Heart left ventricle (tissue), 16 donors: ENCODE results near the gene ALX3. TPM values are rescaled to one million over a fixed set of nuclear protein-coding genes. Genes with fewer than 3 reads are reported as not detected.
"Not testable (repeated sequence)": the region's sequence is repeated elsewhere in the genome, so short reads cannot be mapped to it uniquely, and the experiment has no call there.

Experiments
- ATAC-seq, 4 donors: fragments of 200-7000 bp; cut with Tn5 transposase; one replicate each; pipeline ENCODE4 v1.9.1; 2020 to 2022; ENCODE audit warnings: moderate library complexity in 4 of 4, mild to moderate bottlenecking in 3 of 4, moderate number of reproducible peaks in 1 of 4
- DNase-seq, 5 donors: peaks; one replicate each; pipeline ENCODE4 v3.0.0-alpha.2; 2020
- H3K27ac ChIP-seq, 12 donors: fragments of 200-600 bp; sonication (generic) in 4 of 12; one replicate each; pipeline versions ENCODE4 v1.5.0 to v1.8.0; 2016 to 2022; ENCODE audit warnings: mild to moderate bottlenecking in 2 of 12
- H3K27me3 ChIP-seq, 9 donors: fragments of 200-600 bp; sonication (generic) in 2 of 9; one replicate each; pipeline versions ENCODE4 v1.5.1 to v1.8.0; 2016 to 2022; ENCODE audit warnings: mild to moderate bottlenecking in 3 of 9
- H3K36me3 ChIP-seq, 9 donors: fragments of 200-600 bp; sonication (generic) in 2 of 9; one replicate each; pipeline versions ENCODE4 v1.5.0 to v1.8.0; 2018 to 2022; ENCODE audit warnings: mild to moderate bottlenecking in 2 of 9
- H3K4me1 ChIP-seq, 12 donors: fragments of 200-600 bp; sonication (generic) in 4 of 12; one replicate each; pipeline versions ENCODE4 v1.5.0 to v1.8.0; 2016 to 2022; ENCODE audit warnings: mild to moderate bottlenecking in 3 of 12
- H3K4me3 ChIP-seq, 12 donors: fragments of 200-600 bp; sonication (generic) in 4 of 12; one replicate each; pipeline versions ENCODE4 v1.5.0 to v1.8.0; 2017 to 2022; ENCODE audit warnings: mild to moderate bottlenecking in 9 of 12, moderate library complexity in 4 of 12
- H3K9me3 ChIP-seq, 12 donors: fragments of 200-600 bp; sonication (generic) in 4 of 12; one replicate each; pipeline versions ENCODE4 v1.5.0 to v1.8.0; 2016 to 2022; ENCODE audit warnings: mild to moderate bottlenecking in 1 of 12
- CTCF ChIP-seq, 12 donors: fragments of 200-600 bp; sonication (generic) in 4 of 12; IDR thresholded peaks; one replicate each; pipeline versions ENCODE4 v1.5.0 to v1.8.0; 2018 to 2022; ENCODE audit warnings: antibody characterized with exemption in 12 of 12, mild to moderate bottlenecking in 5 of 12
- POLR2A ChIP-seq, 2 donors: fragments of 450-650 bp; IDR thresholded peaks; one replicate each; pipeline ENCODE4 v1.6.1; 2017; ENCODE audit warnings: antibody characterized with exemption in 2 of 2, mild to moderate bottlenecking in 2 of 2, moderate library complexity in 2 of 2
- WGBS, 4 donors: extraction: QIAGEN DNeasy Blood & Tissue Kit in 2 of 4; methylation state at CpG; one replicate each; pipeline versions ENCODE4 v1.1.5 to v1.1.7; 2013 to 2018; 5-methylcytosine and 5-hydroxymethylcytosine counted together
- intact Hi-C, 10 donors: fragments of 100-400 bp; cut with DNase I; formaldehyde crosslinking; loops; one replicate each; pipeline versions ENCODE4 v1.11.1 to v1.14.2; 2022
- polyA plus RNA-seq, 2 donors: library from polyadenylated mRNA; stranded (reverse); fragments of 200-250 nt; gene quantifications; one replicate each; pipeline ENCODE4 v1.2.3, GENCODE V29; 2013
- total RNA-seq, 9 donors: library from RNA; depleted of rRNA in 2 of 9; stranded (reverse); fragments of >200 nt in 2 of 9; fragmentation: NEBNext Ultra II Directional in 3 of 9; extraction: Animal tissue kit (Norgen Biotek cat#: 25700) in 3 of 9; gene quantifications; one replicate each; pipeline versions ENCODE4 v1.1.0 to v1.2.4, GENCODE V29; 2016 to 2023
- donor health status: ischemic (EF 13 %, LVEDD 7.1; RV severe dilation, severe dysfunction).
- donor health status: healthy with polysubstance abuse.
- donor health status: DM: no; HTN: yes; CAD: no.
- donor health status: DM: no; HTN: no; CAD: no.
- donor health status: ischemic (EF 25% LVEDD 6.9; RV normal size, moderate dysfunction).
- donor health status: ischemic (EF 25% LVEDD 5.7; RV mildly dilated, moderate dysfunction).
- donor health status: healthy.
- donor health status: DM: yes; HTN: yes; CAD: no.
- donor health status: ischemic (EF 35%, LVEDD 5.7; RV mildly dilated, moderate dysfunction).
- donor health status: nonischemic (EF 11% LVEDD 7.7; RV severe dilation, severe dysfunction).
- donor health status: DM: yes; HTN: yes; CAD: no.
- donor health status: PGD.
- donor health status: ischemic (EF 29% LVEDD 5.4; RV normal size, mild dysfunction).
- donor health status: nonischemic (EF 23%, LVEDD 6.1; RV moderate dilation, normal function).

Gene ALX3
- total and polyA plus RNA-seq, 11 donors: not detected

- H3K9me3 ChIP-seq: no peaks in the 10 kb centered on the region
- H3K4me3 ChIP-seq: peak overlapping the region in 11 of 12 donors; percentile 39 to 86 (median 65)
- peak overlapping the region in 5 of 12 donors; percentile 42 to 82 (median 70) for H3K27ac ChIP-seq
- peaks cover 3 to 23% (median 12%) of the 10 kb centered on the region in 12 donors for H3K4me1 ChIP-seq
- ATAC-seq (no peak), DNase-seq (no peak)
- intact Hi-C loops: no loop called here
- no peak for TF ChIP-seq CTCF (IDR thresholded peaks at IDR 0.05)
- H3K36me3 ChIP-seq: no peaks in the 10 kb centered on the region
- WGBS, 4 donors: 25 to 41% (median 36%) methylated on average over 15 of the region's 15 CpGs
- H3K27me3 ChIP-seq: peaks cover 0 to 49% (median 19%) of the 10 kb centered on the region in 9 donors
Measured at GRCh38 chr1:110083061-110083865, 12.8 kb upstream of the ALX3 start.

GRCh38 chr1:110082477-110082876, 12.0 kb upstream of the ALX3 start:
- Histone ChIP-seq H3K27ac (no peak overlapping the region), H3K27me3 (peaks cover 0 to 49% (median 19%) of the 10 kb centered on the region in 9 donors), H3K36me3 (no peaks in the 10 kb centered on the region), H3K4me3 (no peak overlapping the region), H3K4me1 (peaks cover 3 to 22% (median 11%) of the 10 kb centered on the region in 12 donors), H3K9me3 (no peaks in the 10 kb centered on the region)
- WGBS, 4 donors: 88 to 91% (median 90%) methylated on average over 5 of the region's 5 CpGs
- no peak for ATAC-seq
- intact Hi-C loops: no loop called here
- TF ChIP-seq CTCF (IDR thresholded peaks at IDR 0.05) (no peak), POLR2A (IDR thresholded peaks at IDR 0.05) (no peak)
- DNase-seq: no peak

GRCh38 chr1:110081061-110081460, 10.6 kb upstream of the ALX3 start:
- Histone ChIP-seq H3K4me1 (peaks cover 3 to 22% (median 11%) of the 10 kb centered on the region in 12 donors), H3K9me3 (no peaks in the 10 kb centered on the region), H3K27ac (no peak overlapping the region), H3K4me3 (no peak overlapping the region), H3K36me3 (no peaks in the 10 kb centered on the region), H3K27me3 (peaks cover 0 to 56% (median 20%) of the 10 kb centered on the region in 9 donors)
- ATAC-seq: no peak
- TF ChIP-seq POLR2A (IDR thresholded peaks at IDR 0.05) (no peak), CTCF (IDR thresholded peaks at IDR 0.05) (no peak)
- intact Hi-C loops: no loop called here
- no peak for DNase-seq
- 89 to 94% (median 91%) methylated on average over 5 of the region's 5 CpGs for WGBS, 4 donors

GRCh38 chr1:110079995-110080394, 9.5 kb upstream of the ALX3 start:
- intact Hi-C loops: loop anchor here in 1 of 10 donors (5.0 kb wide), 1 partner anchor 32 kb away; the partner anchor contains the start of gene UBL4B
- WGBS, 4 donors: 93 to 98% (median 97%) methylated on average over 2 of the region's 2 CpGs
- not testable (repeated sequence) for H3K9me3 ChIP-seq, ATAC-seq, H3K27ac ChIP-seq, H3K4me3 ChIP-seq, DNase-seq, H3K36me3 ChIP-seq
- H3K4me1 ChIP-seq: peaks cover 3 to 21% (median 11%) of the 10 kb centered on the region in 12 donors
- peaks cover 0 to 58% (median 20%) of the 10 kb centered on the region in 9 donors for H3K27me3 ChIP-seq
